HepG2 (cell line): ENCODE data around the gene TP53. TPM values are rescaled to one million over a fixed set of nuclear protein-coding genes. Genes with fewer than 3 reads are reported as not detected.

Experiments used
- polyA plus RNA-seq, 8 experiments: library from polyadenylated mRNA; depleted of rRNA in 3 of 8; stranded (reverse) in 7 of 8; unstranded in 1 of 8; fragments of >200 nt; fragmentation: Illumina TruSeq in 4 of 8; extraction: Trizol in 4 of 8; gene quantifications; 2 replicates each; pipeline versions ENCODE4 v1.2.1 to v1.2.3, GENCODE V29; 2011 to 2016; ENCODE audit warnings: low read depth in 4 of 8, missing spikeins in 1 of 8, mixed read lengths in 1 of 8; ENCODE audit not compliant: insufficient read depth in 1 of 8
- total RNA-seq, 5 experiments: library from RNA; depleted of rRNA; stranded (reverse); fragments of >200 nt; fragmentation: Illumina TruSeq; extraction: Trizol; gene quantifications; 2 replicates each; pipeline ENCODE4 v1.2.3, GENCODE V29; 2016; ENCODE audit warnings: low read depth in 1 of 5

The TP53 gene
- total and polyA plus RNA-seq, 2 of the 13 experiments (the other 11 are each of a cell fraction or from before 2014, with no cell fraction given), result 17.1 to 29.9 TPM

Other genes starting within 250 kb of the TP53 start
- gene FGF11, start 248.0 kb downstream of the TP53 start, total RNA-seq (2016; rRNA removed; fragmentation: Illumina TruSeq; extraction: Trizol), result 0.20 and 0.55 TPM in 2 replicates
- 7.0 and 7.6 TPM in 2 replicates for gene FGF11, start 248.0 kb downstream of the TP53 start, polyA plus RNA-seq (2011; rRNA removed)
- 3.6 and 5.4 TPM in 2 replicates for gene CHRNB1, start 242.4 kb downstream of the TP53 start, total RNA-seq (2016; rRNA removed; fragmentation: Illumina TruSeq; extraction: Trizol)
- gene CHRNB1, start 242.4 kb downstream of the TP53 start, polyA plus RNA-seq (2011; rRNA removed), result 33.7 and 39.6 TPM in 2 replicates
- gene ZBTB4, start 207.9 kb downstream of the TP53 start, total RNA-seq (2016; rRNA removed; fragmentation: Illumina TruSeq; extraction: Trizol), result 3.3 and 4.3 TPM in 2 replicates
- gene ZBTB4, start 207.9 kb downstream of the TP53 start, polyA plus RNA-seq (2011; rRNA removed), result 7.4 and 7.9 TPM in 2 replicates
- gene SLC35G6, start 206.0 kb downstream of the TP53 start, total RNA-seq (2016; rRNA removed; fragmentation: Illumina TruSeq; extraction: Trizol), result 0.07 TPM in 1 of 2 replicates, not detected in the other
- gene SLC35G6, start 206.0 kb downstream of the TP53 start, polyA plus RNA-seq (2011; rRNA removed), result 0.04 TPM in 1 of 2 replicates, not detected in the other
- gene POLR2A, start 203.1 kb downstream of the TP53 start, total RNA-seq (2016; rRNA removed; fragmentation: Illumina TruSeq; extraction: Trizol), result 17.8 and 63.2 TPM in 2 replicates
- gene POLR2A, start 203.1 kb downstream of the TP53 start, polyA plus RNA-seq (2011; rRNA removed), result 17.2 and 18.3 TPM in 2 replicates
- 0.73 and 0.93 TPM in 2 replicates for gene TNFSF12, start 138.4 kb downstream of the TP53 start, total RNA-seq (2016; rRNA removed; fragmentation: Illumina TruSeq; extraction: Trizol)
- 6.3 and 7.2 TPM in 2 replicates for gene TNFSF12, start 138.4 kb downstream of the TP53 start, polyA plus RNA-seq (2011; rRNA removed)
- 1.7 and 2.5 TPM in 2 replicates for gene TNFSF13, start 128.7 kb downstream of the TP53 start, total RNA-seq (2016; rRNA removed; fragmentation: Illumina TruSeq; extraction: Trizol)
- gene TNFSF13, start 128.7 kb downstream of the TP53 start, polyA plus RNA-seq (2011; rRNA removed), result 3.3 TPM in 2 replicates
- gene SENP3, start 125.6 kb downstream of the TP53 start, total RNA-seq (2016; rRNA removed; fragmentation: Illumina TruSeq; extraction: Trizol), result 64.5 and 75.4 TPM in 2 replicates
- gene SENP3, start 125.6 kb downstream of the TP53 start, polyA plus RNA-seq (2011; rRNA removed), result 55.8 and 57.3 TPM in 2 replicates
- gene CD68, start 107.9 kb downstream of the TP53 start, total RNA-seq (2016; rRNA removed; fragmentation: Illumina TruSeq; extraction: Trizol), result 4.1 and 10.3 TPM in 2 replicates
- gene CD68, start 107.9 kb downstream of the TP53 start, polyA plus RNA-seq (2011; rRNA removed), result 104 and 124 TPM in 2 replicates
- gene MPDU1, start 103.6 kb downstream of the TP53 start, total RNA-seq (2016; rRNA removed; fragmentation: Illumina TruSeq; extraction: Trizol), result 59.5 and 112 TPM in 2 replicates
- gene MPDU1, start 103.6 kb downstream of the TP53 start, polyA plus RNA-seq (2011; rRNA removed), result 127 and 167 TPM in 2 replicates
- 0.18 TPM in 1 of 2 replicates, not detected in the other for gene SOX15, start 97.4 kb downstream of the TP53 start, total RNA-seq (2016; rRNA removed; fragmentation: Illumina TruSeq; extraction: Trizol)
- gene SOX15, start 97.4 kb downstream of the TP53 start, polyA plus RNA-seq (2011; rRNA removed), result 0.07 and 0.17 TPM in 2 replicates
- 13.4 and 24.4 TPM in 2 replicates for gene FXR2, start 72.6 kb downstream of the TP53 start, total RNA-seq (2016; rRNA removed; fragmentation: Illumina TruSeq; extraction: Trizol)
- 20.9 and 26.8 TPM in 2 replicates for gene FXR2, start 72.6 kb downstream of the TP53 start, polyA plus RNA-seq (2011; rRNA removed)
- gene SAT2, start 59.7 kb downstream of the TP53 start, total RNA-seq (2016; rRNA removed; fragmentation: Illumina TruSeq; extraction: Trizol), result 83.1 and 93.7 TPM in 2 replicates
- gene SAT2, start 59.7 kb downstream of the TP53 start, polyA plus RNA-seq (2011; rRNA removed), result 35.7 and 37.6 TPM in 2 replicates
- 1.6 and 4.0 TPM in 2 replicates for gene SHBG, start 57.4 kb downstream of the TP53 start, total RNA-seq (2016; rRNA removed; fragmentation: Illumina TruSeq; extraction: Trizol)
- 6.1 and 10.2 TPM in 2 replicates for gene SHBG, start 57.4 kb downstream of the TP53 start, polyA plus RNA-seq (2011; rRNA removed)
- not detected in 2 replicates for gene ATP1B2, start 36.6 kb downstream of the TP53 start, total RNA-seq (2016; rRNA removed; fragmentation: Illumina TruSeq; extraction: Trizol)
- gene ATP1B2, start 36.6 kb downstream of the TP53 start, polyA plus RNA-seq (2011; rRNA removed), result 0.04 TPM in 1 of 2 replicates, not detected in the other
- 18.1 and 19.5 TPM in 2 replicates for gene WRAP53, start 987 bp upstream of the TP53 start, total RNA-seq (2016; rRNA removed; fragmentation: Illumina TruSeq; extraction: Trizol)
- 7.0 and 7.2 TPM in 2 replicates for gene WRAP53, start 987 bp upstream of the TP53 start, polyA plus RNA-seq (2011; rRNA removed)
- gene EFNB3, start 17.7 kb upstream of the TP53 start, total RNA-seq (2016; rRNA removed; fragmentation: Illumina TruSeq; extraction: Trizol), result 0.07 TPM in 1 of 2 replicates, not detected in the other
- gene EFNB3, start 17.7 kb upstream of the TP53 start, polyA plus RNA-seq (2011; rRNA removed), result 0.18 and 0.25 TPM in 2 replicates
- not detected in 2 replicates for gene DNAH2, start 30.3 kb upstream of the TP53 start, total RNA-seq (2016; rRNA removed; fragmentation: Illumina TruSeq; extraction: Trizol)
- gene DNAH2, start 30.3 kb upstream of the TP53 start, polyA plus RNA-seq (2011; rRNA removed), result not detected in 2 replicates
- gene KDM6B, start 146.7 kb upstream of the TP53 start, total RNA-seq (2016; rRNA removed; fragmentation: Illumina TruSeq; extraction: Trizol), result 2.1 and 2.2 TPM in 2 replicates
- 1.3 and 1.9 TPM in 2 replicates for gene KDM6B, start 146.7 kb upstream of the TP53 start, polyA plus RNA-seq (2011; rRNA removed)
- gene TMEM88, start 167.6 kb upstream of the TP53 start, total RNA-seq (2016; rRNA removed; fragmentation: Illumina TruSeq; extraction: Trizol), result 0.31 TPM in 1 of 2 replicates, not detected in the other
- gene TMEM88, start 167.6 kb upstream of the TP53 start, polyA plus RNA-seq (2011; rRNA removed), result 0.66 and 0.84 TPM in 2 replicates
- gene NAA38, start 170.1 kb upstream of the TP53 start, total RNA-seq (2016; rRNA removed; fragmentation: Illumina TruSeq; extraction: Trizol), result 91.6 and 105 TPM in 2 replicates
- 43.9 and 46.9 TPM in 2 replicates for gene NAA38, start 170.1 kb upstream of the TP53 start, polyA plus RNA-seq (2011; rRNA removed)
- gene CYB5D1, start 170.5 kb upstream of the TP53 start, total RNA-seq (2016; rRNA removed; fragmentation: Illumina TruSeq; extraction: Trizol), result 17.0 and 21.4 TPM in 2 replicates
- 7.9 and 8.9 TPM in 2 replicates for gene CYB5D1, start 170.5 kb upstream of the TP53 start, polyA plus RNA-seq (2011; rRNA removed)
- gene CHD3, start 201.3 kb upstream of the TP53 start, total RNA-seq (2016; rRNA removed; fragmentation: Illumina TruSeq; extraction: Trizol), result 3.3 and 3.7 TPM in 2 replicates
- gene CHD3, start 201.3 kb upstream of the TP53 start, polyA plus RNA-seq (2011; rRNA removed), result 2.7 and 3.3 TPM in 2 replicates
- 0.20 and 0.38 TPM in 2 replicates for gene RNF227, start 228.8 kb upstream of the TP53 start, total RNA-seq (2016; rRNA removed; fragmentation: Illumina TruSeq; extraction: Trizol)
- 0.79 and 0.94 TPM in 2 replicates for gene RNF227, start 228.8 kb upstream of the TP53 start, polyA plus RNA-seq (2011; rRNA removed)
- gene KCNAB3, start 242.4 kb upstream of the TP53 start, total RNA-seq (2016; rRNA removed; fragmentation: Illumina TruSeq; extraction: Trizol), result 0.29 TPM in 1 of 2 replicates, not detected in the other
- 0.88 and 0.95 TPM in 2 replicates for gene KCNAB3, start 242.4 kb upstream of the TP53 start, polyA plus RNA-seq (2011; rRNA removed)
- 28.1 and 36.9 TPM in 2 replicates for gene TRAPPC1, start 244.5 kb upstream of the TP53 start, total RNA-seq (2016; rRNA removed; fragmentation: Illumina TruSeq; extraction: Trizol)
- 44.9 and 46.7 TPM in 2 replicates for gene TRAPPC1, start 244.5 kb upstream of the TP53 start, polyA plus RNA-seq (2011; rRNA removed)
- 13.3 and 24.1 TPM in 2 replicates for gene CNTROB, start 244.7 kb upstream of the TP53 start, total RNA-seq (2016; rRNA removed; fragmentation: Illumina TruSeq; extraction: Trizol)
- 21.2 and 24.3 TPM in 2 replicates for gene CNTROB, start 244.7 kb upstream of the TP53 start, polyA plus RNA-seq (2011; rRNA removed)